Stimulated activated CD4-positive, alpha-beta T cell treated with anti-CD3 and anti-CD28 coated beads, TNF-alpha, amount 100 ng/mL, for 24 hours (primary cell): ENCODE measurements around the gene WDR47.
"Not testable (repeated sequence)": the region's sequence is repeated elsewhere in the genome, so short reads cannot be mapped to it uniquely, and the experiment has no call there.

Experiments
- DNase-seq, 3 experiments: peaks; one replicate each; pipeline ENCODE4 v3.0.0-alpha.2; 2020; ENCODE audit warnings: low read depth in 3 of 3

Gene WDR47

GRCh38 chr1:109052145-109052544, 10.2 kb upstream of the WDR47 start:
- DNase-seq: not testable (repeated sequence)

- no peak for DNase-seq
Measured at GRCh38 chr1:109050228-109050995, 8.5 kb upstream of the WDR47 start.

GRCh38 chr1:109048335-109048734, 6.4 kb upstream of the WDR47 start:
- no peak for DNase-seq

- no peak for DNase-seq
Measured at GRCh38 chr1:109047339-109047738, 5.4 kb upstream of the WDR47 start.

GRCh38 chr1:109046671-109047070, 4.8 kb upstream of the WDR47 start:
- DNase-seq: no peak

- DNase-seq: no peak
Measured at GRCh38 chr1:109045595-109045994, 3.7 kb upstream of the WDR47 start.

GRCh38 chr1:109040989-109041620, 797 bp downstream of the WDR47 start:
- DNase-seq: peak in 1 of 3 experiments; percentile 18

- no peak for DNase-seq
Measured at GRCh38 chr1:109040627-109040988, 1.3 kb downstream of the WDR47 start.

GRCh38 chr1:109034382-109034781, 7.5 kb downstream of the WDR47 start:
- DNase-seq: no peak

GRCh38 chr1:109029493-109029892, 12.4 kb downstream of the WDR47 start:
- DNase-seq: not testable (repeated sequence)

- DNase-seq: no peak
Measured at GRCh38 chr1:109027841-109028240, 14.1 kb downstream of the WDR47 start.

- no peak for DNase-seq
Measured at GRCh38 chr1:109025694-109026093, 16.2 kb downstream of the WDR47 start.

GRCh38 chr1:109024646-109025045, 17.3 kb downstream of the WDR47 start:
- DNase-seq: no peak

GRCh38 chr1:109020693-109021257, 21.1 kb downstream of the WDR47 start:
- DNase-seq: no peak

GRCh38 chr1:109017719-109018118, 24.2 kb downstream of the WDR47 start:
- DNase-seq: not testable (repeated sequence)

- DNase-seq: no peak
Measured at GRCh38 chr1:109017134-109017533, 24.8 kb downstream of the WDR47 start.

GRCh38 chr1:109011335-109011734, 30.6 kb downstream of the WDR47 start:
- no peak for DNase-seq

- peak in 1 of 3 experiments; percentile 11 for DNase-seq
Measured at GRCh38 chr1:108996622-108997021, 45.3 kb downstream of the WDR47 start.

- no peak for DNase-seq
Measured at GRCh38 chr1:108983114-108983513, 58.8 kb downstream of the WDR47 start.

- no peak for DNase-seq
Measured at GRCh38 chr1:108976658-108977057, 65.2 kb downstream of the WDR47 start.

GRCh38 chr1:108972951-108973350, 69.0 kb downstream of the WDR47 start:
- DNase-seq: no peak

GRCh38 chr1:108969346-108969745, 72.6 kb downstream of the WDR47 start:
- no peak for DNase-seq

- peak; percentile 84 to 91 (median 88) for DNase-seq
Measured at GRCh38 chr1:108963052-108963686, 78.7 kb downstream of the WDR47 start, which contains the start of gene CLCC1. TSS of gene CLCC1 (minus strand) at chr1:108963484. CDS start at chr1:108950437, 13,047 bp downstream.
